Right lobe of liver (tissue), 4 donors: ENCODE measurements around the gene SH3D21.

Source experiments
- CTCF ChIP-seq, 4 donors: fragments of 200-600 bp in 3 of 4; fragments of 450-650 bp in 1 of 4; IDR thresholded peaks; one replicate each; pipeline versions ENCODE4 v1.5.1 to v1.8.0; 2016 to 2022; ENCODE audit warnings: antibody characterized with exemption in 4 of 4, mild to moderate bottlenecking in 2 of 4
- POLR2A ChIP-seq: fragments of 450-650 bp; IDR thresholded peaks from one replicate; pipeline ENCODE4 v1.6.1; 2017; ENCODE audit warnings: antibody characterized with exemption, mild to moderate bottlenecking
- donor health status: DM: no; HTN: no; CAD: no.
- donor health status: DM: no; HTN: no; CAD: no.
- donor health status: DM: no; HTN: yes; CAD: no.

GRCh38 chr1:36359911-36360550 is 53.9 kb downstream of the SH3D21 start:
- TF ChIP-seq CTCF (IDR thresholded peaks at IDR 0.05), result no peak
- no peak for TF ChIP-seq POLR2A
